LNCAP (cell line): ENCODE results near the gene DYRK1A.

Experiments
- CTCF ChIP-seq: fragments of 450-650 bp; IDR thresholded peaks from 2 replicates; pipeline ENCODE4 v1.5.1; 2017; ENCODE audit warnings: mild to moderate bottlenecking

Gene DYRK1A

GRCh38 chr21:37536616-37537278 lies 170.2 kb downstream of the DYRK1A start:
- TF ChIP-seq CTCF, result no peak

DNA sequence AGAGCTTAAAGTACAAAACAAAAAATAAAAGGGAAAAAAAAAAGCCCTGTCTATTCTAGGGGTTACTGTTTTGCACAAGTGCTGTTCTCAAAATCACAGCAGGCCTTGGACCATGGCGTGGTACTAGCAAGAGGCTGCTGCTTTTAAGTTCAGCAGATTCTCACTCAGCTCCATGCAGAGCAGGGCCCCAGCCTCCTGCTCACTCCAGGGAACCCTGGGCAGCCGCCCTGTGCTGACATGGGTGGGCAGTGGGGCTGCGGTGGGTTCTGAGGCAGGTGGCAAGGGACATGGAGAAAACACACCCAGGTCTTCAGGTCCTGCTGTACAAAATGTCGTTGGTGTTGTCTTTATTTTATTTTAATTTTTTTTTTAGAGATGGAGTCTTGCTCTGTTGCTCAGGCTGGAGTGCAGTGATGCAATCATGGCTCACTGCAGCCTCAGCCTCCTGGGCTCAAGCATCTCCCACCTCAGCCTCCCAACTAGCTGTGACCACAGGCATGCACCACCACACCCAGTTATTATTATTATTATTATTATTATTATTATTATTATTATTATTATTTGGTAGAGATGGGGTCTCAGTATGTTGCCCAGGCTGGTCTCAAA lies 170.9 kb downstream of the DYRK1A start:
- no peak for TF ChIP-seq CTCF

GRCh38 chr21:37538971-37539590 lies 172.5 kb downstream of the DYRK1A start:
- TF ChIP-seq CTCF, result no peak

DNA sequence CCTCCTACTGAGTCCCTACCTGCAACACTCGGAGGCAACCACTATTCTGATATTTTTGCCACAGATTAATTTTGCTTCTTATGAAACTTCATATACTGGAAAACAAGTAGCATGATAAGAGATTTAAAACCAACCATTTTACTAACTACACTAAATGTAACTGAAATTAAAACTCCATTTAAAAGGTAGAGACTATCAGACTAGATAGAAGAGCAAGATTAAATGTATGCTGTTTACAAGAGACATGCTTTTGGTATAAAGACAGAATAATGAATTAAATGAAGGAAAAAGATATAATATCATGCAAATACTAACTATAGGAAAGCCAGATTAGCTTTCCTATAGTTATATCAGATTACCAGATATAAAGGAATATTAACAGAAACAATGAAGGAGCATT lies 175.9 kb downstream of the DYRK1A start:
- TF ChIP-seq CTCF, result no peak

DNA sequence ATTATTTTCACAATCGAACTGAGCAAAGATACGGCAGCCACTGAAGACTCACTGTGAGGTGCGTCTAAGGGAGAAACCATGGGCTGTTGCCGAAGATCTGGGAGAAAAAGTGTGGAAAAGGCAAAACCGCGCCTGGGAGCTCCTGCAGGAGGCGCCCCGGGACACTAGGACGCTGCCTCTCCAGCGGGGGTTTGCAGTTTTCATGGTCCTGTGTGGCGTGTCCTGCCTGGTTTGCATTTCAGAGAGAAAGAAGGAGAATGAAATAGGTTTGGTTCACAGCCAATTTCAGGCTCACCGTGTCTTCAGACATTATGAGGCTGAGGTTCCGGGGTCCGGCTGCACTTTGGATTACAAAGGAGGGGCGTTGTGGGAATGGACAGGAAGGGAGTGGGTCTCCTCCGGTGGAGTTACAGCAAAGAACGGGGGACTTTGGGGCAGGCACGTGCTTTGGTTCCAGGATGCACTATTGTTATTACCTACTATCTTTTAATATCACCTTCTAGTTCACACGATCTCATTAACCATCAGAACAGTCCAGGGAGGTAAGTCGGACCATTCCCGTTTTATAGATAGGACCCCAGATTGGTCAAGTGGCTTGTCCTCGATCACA lies 179.8 kb downstream of the DYRK1A start:
- TF ChIP-seq CTCF, result no peak

- TF ChIP-seq CTCF, result no peak
Observed at GRCh38 chr21:37546949-37547614, 180.5 kb downstream of the DYRK1A start.

DNA sequence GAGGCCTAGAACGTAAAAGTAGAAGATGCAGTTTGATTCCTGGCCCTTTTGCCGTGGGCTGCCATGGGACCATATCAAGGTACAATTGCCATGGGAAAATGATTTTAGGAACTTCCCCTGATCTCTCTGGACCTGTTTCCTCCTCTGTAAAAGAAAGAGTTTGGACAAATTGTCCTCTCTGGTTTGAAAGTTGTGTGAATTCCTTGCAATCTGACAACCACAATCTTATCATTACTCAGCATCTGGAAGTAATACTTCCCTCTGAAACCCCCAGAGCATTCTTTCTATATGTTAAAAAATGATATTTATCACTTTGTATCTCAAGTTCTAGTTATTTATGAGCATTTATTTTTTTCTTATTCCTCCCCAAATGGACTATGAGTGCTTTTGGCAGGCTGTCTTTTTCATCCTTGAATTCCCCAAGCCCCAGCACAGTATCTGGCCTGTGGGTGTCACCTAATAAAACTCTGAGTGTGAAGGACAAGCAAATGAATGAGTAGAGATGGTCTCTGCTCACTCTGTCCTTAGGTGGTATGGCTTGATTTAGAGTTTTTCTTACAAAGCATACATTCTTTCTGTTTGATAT lies 181.1 kb downstream of the DYRK1A start:
- TF ChIP-seq CTCF, result no peak
